Right atrium auricular region (tissue), 2 donors: ENCODE results near the gene ITGB4. TPM values are rescaled to one million over a fixed set of nuclear protein-coding genes. Genes with fewer than 3 reads are reported as not detected.
A peak's percentile ranks its signal among the peaks of the same experiment; 100 is the strongest.

Source experiments
- DNase-seq: peaks from one replicate; pipeline ENCODE4 v3.0.0-alpha.2; 2019; ENCODE audit warnings: low spot score
- H3K27ac ChIP-seq, 2 donors: fragments of 200-600 bp; sonication (generic); 1 replicate in 1 of 2; 2 replicates in 1 of 2; pipeline ENCODE4 v1.5.1; 2016 to 2019
- H3K27me3 ChIP-seq, 2 donors: fragments of 200-600 bp; sonication (generic); one replicate each; pipeline versions ENCODE4 v1.5.1 to v1.6.0; 2017 to 2019
- H3K36me3 ChIP-seq: fragments of 200-600 bp; sonication (generic); one replicate; pipeline ENCODE4 v1.5.1; 2016
- H3K4me1 ChIP-seq, 2 donors: fragments of 200-600 bp; sonication (generic); one replicate each; pipeline versions ENCODE4 v1.5.1 to v1.6.0; 2017 to 2019
- H3K4me3 ChIP-seq, 2 donors: fragments of 200-600 bp; sonication (generic); 1 replicate in 1 of 2; 2 replicates in 1 of 2; pipeline ENCODE4 v1.5.1; 2017 to 2019; ENCODE audit warnings: mild to moderate bottlenecking in 1 of 2, moderate library complexity in 1 of 2
- H3K9me3 ChIP-seq, 2 donors: fragments of 200-600 bp; sonication (generic); one replicate each; pipeline ENCODE4 v1.5.1; 2019
- CTCF ChIP-seq, 2 donors: fragments of 200-600 bp; sonication (generic); IDR thresholded peaks; one replicate each; pipeline ENCODE4 v1.5.1; 2019; ENCODE audit warnings: antibody characterized with exemption in 2 of 2
- total RNA-seq, 2 donors: library from RNA; depleted of rRNA; stranded (reverse); fragments of >200 nt; gene quantifications; one replicate each; pipeline ENCODE4 v1.1.0, GENCODE V29; 2016

Gene ITGB4
- total RNA-seq, 2 donors from 2014 or later: 11.1 to 37.5 TPM

GRCh38 chr17:75784473-75785015 lies 63.3 kb downstream of the ITGB4 start, which contains the start of gene UNK:
Gene UNK (plus strand): TSS chr17:75784806. CDS start chr17:75784881, 75 bp downstream.
- Histone ChIP-seq H3K4me1 (peaks cover 0 to 40% of the 10 kb centered on the region in 2 donors), H3K27ac (peak within 1 kb of the TSS; percentile 100), H3K4me3 (peak within 1 kb of the TSS; percentile 71 to 79), H3K36me3 (no peaks in the 10 kb centered on the region), H3K27me3 (no peaks in the 10 kb centered on the region), H3K9me3 (no peaks in the 10 kb centered on the region)
- DNase-seq: peak; percentile 99
- TF ChIP-seq CTCF (IDR thresholded peaks at IDR 0.05): peak in 1 of 2 donors; percentile 14

DNA sequence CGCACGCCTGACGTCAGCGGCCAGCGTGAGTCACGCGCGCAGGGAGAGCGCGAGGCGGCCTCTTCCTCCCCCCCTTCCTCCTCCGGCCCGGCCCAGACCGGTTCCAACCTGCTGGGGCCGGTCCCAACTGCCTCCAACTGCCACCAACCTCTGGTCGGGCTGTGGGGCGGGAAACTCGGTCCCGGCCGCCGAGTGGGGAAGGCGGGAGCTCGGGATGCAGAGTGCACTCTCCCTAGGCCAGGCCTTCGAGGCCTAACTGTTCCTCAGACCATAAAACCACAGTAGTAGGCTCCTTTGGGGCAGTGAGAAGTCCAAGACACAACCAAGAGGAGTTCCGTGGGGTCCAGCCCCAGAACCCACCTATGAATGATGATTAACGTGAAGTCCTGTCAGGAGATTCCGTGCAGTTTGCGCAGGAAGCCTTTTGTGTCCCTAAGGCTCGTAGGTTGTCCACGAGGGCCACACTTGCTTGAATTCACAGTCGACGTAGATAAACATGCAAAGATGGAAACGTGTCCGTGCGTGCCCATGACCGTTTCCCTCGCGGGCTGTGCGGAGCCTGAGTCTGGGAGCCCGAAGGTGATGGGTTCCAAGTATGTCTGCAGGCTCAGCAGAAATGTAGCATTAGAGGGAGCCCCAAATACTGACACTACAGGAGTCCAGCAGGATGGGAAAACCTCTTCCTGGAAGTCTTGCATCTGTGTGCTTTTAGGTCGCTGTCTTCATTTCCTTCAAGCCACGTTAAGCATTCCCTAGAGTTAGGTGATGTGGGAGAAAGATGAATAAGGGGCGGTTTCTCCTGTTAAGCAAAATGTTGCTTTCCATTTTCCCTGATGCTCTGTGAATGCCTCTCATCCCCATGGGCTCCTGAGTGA lies 64.0 kb downstream of the ITGB4 start:
- Histone ChIP-seq H3K4me1 (peaks cover 0 to 40% of the 10 kb centered on the region in 2 donors), H3K27me3 (no peaks in the 10 kb centered on the region)

DNA sequence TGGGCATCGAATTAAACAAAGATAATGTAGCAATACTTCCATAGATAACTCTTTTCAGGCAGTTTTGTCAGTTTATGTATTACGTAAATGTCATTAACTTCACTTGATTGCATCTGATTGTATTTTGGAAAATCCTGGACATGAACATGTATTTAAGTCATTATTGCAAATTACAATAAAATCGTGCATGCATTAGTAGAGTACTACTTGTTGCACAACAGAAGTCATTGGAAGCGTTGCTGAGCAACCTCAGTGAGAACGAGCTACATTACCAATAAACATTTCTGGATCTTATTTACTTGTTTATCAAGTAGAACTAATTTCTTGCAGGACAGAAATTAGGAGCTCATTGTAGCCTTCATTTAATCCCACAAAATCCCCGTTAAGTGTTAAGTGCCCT lies 70.0 kb downstream of the ITGB4 start:
- Histone ChIP-seq H3K27me3 (no peaks in the 10 kb centered on the region), H3K9me3 (no peaks in the 10 kb centered on the region), H3K4me1 (peaks cover 0 to 16% of the 10 kb centered on the region in 2 donors)

More for the DNA sequence above, 64.0 kb downstream of the ITGB4 start:
- Histone ChIP-seq H3K4me3 (peak overlapping the region; percentile 71 to 79), H3K36me3 (no peaks in the 10 kb centered on the region), H3K27ac (peak overlapping the region; percentile 100), H3K9me3 (no peaks in the 10 kb centered on the region)
- peak; percentile 92 for DNase-seq
- TF ChIP-seq CTCF (IDR thresholded peaks at IDR 0.05): no peak

GRCh38 chr17:75793460-75793859 lies 72.2 kb downstream of the ITGB4 start:
- Histone ChIP-seq H3K4me3 (no peak overlapping the region), H3K27ac (no peak overlapping the region), H3K4me1 (no peaks in the 10 kb centered on the region), H3K27me3 (no peaks in the 10 kb centered on the region), H3K9me3 (no peaks in the 10 kb centered on the region), H3K36me3 (peaks cover 8% of the 10 kb centered on the region)
- no peak for TF ChIP-seq CTCF (IDR thresholded peaks at IDR 0.05)
- DNase-seq: no peak

More for the DNA sequence above, 70.0 kb downstream of the ITGB4 start:
- Histone ChIP-seq H3K4me3 (no peak overlapping the region), H3K27ac (no peak overlapping the region), H3K36me3 (no peaks in the 10 kb centered on the region)
- no peak for DNase-seq
- TF ChIP-seq CTCF (IDR thresholded peaks at IDR 0.05): no peak

DNA sequence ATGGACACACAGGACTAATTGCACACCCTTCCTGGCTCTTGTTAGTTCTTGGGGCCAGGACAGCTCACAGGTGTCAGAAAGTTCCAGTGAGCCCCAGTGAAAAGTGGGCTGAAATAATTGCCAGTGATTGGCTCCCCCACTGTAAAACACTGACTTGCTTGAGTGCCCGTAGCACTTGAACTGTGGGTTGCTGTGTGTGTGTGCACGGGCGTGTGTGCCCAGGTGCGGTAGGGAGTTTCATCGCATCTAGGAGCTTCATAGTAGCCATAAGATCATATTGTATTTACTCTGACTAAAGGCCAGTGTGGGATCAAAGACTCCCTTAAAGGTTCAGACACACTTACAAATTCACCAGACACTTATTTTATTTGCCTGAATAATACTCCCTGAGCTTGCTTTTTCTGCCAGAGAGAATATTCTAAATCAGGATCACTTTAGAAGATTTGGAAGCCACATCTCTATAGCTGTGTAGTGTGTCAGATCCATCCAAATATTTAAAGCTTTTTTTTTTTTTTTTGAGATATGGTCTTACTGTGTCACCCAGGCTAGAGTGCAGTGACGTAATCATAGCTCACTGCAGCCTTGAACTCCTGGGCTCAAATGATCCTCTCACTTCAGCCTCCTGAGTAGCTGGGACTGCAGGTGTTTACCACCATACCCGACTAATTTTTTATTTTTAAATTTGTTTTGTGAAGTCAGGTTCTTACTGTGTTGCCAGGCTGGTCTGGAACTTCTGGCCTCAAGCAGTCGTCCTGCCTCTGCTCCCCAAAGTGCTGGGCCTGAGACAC lies 74.8 kb downstream of the ITGB4 start:
- peaks cover 24% of the 10 kb centered on the region for H3K36me3 ChIP-seq
- no peak for TF ChIP-seq CTCF (IDR thresholded peaks at IDR 0.05)
- no peak overlapping the region for H3K27ac ChIP-seq
- no peaks in the 10 kb centered on the region for H3K9me3 ChIP-seq
- no peak for DNase-seq
- H3K4me3 ChIP-seq: no peak overlapping the region
- no peaks in the 10 kb centered on the region for H3K27me3 ChIP-seq
- no peaks in the 10 kb centered on the region for H3K4me1 ChIP-seq
